ENCODE results near the gene FRMD4A.
A peak's percentile ranks its signal among the peaks of the same experiment; 100 is the strongest.

FRMD4A gene

DNA sequence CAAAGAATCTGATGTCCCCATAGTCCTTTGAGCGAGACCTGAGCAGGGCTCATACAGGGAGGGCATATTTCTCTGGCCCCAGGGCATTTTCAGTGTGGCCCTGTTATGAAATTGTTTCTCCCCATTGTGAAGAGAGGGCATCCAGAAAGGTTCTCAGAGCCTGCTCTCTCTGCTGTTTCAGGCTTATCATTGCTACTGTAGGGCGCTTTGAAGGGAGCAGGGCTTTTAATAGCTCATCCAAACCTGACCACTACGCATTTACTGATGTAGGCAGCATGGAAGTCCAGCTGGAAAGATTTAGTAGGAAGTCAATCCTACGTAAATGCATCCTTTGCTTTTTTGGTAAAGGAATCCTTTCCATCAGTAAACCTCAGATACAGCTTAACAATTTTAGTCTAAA is 675.9 kb downstream of the FRMD4A start:
- no peak for DNase-seq

DNA sequence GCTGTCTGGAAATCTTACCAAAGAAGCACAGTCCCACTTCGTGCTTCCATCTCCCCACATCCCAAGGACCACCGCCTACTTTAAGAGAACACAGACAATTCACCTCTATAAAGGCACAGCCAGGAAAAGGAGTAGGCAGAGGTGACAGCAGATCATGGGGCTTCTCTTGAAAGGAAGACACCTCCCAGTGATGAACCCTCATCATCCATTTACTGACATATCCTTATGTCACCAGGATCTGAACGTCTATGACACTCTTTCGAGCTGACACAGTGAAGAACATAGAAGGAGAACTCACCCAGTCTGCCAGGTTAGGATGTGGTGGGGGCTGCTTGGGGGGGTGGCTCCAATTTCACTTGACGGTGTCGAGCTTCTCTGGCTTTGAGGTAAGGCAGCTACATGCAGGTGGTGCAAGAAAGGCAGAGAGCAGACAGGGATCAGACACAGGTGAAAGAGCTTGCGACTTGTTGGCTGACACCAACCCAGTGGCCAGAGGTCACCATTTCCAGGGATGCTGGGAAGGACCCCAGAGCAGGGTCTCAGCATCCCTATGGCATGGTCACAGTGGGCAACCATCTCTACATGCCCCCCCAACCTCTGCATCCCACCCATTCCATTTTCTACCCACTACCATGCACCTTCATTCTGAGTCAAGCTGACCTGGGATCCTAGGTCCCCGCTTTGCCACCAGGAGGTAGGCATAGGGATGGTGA is 676.5 kb downstream of the FRMD4A start:
- DNase-seq: peak; percentile 38

DNA sequence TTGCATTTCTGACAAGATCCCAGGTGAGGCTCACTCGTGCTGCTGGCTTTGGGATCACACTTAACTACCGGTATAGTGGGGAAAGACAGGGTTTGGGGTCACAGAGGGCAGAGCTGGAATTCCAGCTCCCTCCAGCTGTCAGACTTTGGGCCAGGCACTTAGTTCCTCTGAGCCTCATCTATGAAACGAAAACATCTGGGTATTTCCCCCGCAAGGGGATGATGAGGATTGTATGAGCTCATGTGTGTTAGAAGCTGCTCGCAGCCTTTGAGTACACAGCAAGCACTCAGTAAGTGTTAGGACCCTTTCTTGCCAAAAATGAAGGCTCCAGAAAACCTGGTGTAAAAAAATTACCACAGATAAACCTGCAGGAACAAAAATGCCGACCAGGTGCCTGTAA is 677.9 kb downstream of the FRMD4A start:
- DNase-seq: peak; percentile 29

DNA sequence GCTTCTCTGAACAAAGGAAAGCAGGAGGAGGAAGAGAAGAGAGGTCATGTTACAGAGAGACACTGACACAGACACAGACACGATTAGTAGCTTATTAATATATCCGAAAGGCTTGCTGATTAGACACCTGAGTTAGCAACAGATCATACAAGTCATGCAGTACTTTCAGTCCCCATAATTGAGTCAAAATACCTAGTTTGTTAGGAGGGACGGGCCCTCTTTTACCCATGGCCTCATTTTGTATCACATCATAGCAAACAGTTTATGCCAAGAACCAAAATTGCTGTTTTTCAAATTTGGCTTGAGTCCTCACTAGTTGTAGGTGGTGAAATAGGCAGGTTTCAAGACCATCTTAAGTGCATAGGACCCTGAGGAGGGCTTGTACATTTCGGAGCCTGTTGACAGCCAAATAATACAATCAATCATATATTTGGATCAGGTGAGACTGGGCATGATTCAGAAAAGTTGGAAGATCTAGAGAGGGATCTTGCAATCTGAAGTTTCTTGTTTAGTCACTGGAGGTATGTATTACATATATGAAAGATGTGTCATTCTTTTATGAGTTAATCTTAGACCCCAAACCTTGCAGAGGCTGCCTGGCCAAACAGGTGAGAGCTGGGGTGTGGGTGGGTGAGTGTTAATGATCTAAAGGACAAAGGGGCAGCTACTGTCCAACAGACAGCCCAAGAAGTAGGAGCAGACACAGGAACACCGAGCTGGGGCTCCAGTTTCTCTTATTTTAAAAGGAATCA is 678.6 kb downstream of the FRMD4A start:
- DNase-seq: peak; percentile 2

DNA sequence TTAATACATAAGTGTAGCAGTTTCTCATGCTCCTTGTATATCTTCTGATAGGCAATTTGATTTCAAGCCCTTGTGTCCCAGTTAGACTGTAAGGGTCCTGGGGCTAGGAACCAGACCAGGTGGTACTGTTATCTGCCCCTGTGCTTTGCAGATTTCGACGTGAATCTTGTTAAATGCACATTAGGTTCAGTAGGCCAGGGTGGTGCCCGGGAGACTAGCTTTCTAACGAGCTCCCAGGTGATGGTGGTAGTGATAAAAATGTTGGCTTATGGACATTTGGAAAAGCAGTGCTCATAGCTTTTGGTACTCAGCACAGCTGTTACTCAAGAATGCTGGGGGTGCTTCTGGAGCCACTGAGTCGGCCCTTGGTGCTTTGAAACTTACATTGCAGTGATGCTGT is 679.8 kb downstream of the FRMD4A start:
- no peak for DNase-seq

DNA sequence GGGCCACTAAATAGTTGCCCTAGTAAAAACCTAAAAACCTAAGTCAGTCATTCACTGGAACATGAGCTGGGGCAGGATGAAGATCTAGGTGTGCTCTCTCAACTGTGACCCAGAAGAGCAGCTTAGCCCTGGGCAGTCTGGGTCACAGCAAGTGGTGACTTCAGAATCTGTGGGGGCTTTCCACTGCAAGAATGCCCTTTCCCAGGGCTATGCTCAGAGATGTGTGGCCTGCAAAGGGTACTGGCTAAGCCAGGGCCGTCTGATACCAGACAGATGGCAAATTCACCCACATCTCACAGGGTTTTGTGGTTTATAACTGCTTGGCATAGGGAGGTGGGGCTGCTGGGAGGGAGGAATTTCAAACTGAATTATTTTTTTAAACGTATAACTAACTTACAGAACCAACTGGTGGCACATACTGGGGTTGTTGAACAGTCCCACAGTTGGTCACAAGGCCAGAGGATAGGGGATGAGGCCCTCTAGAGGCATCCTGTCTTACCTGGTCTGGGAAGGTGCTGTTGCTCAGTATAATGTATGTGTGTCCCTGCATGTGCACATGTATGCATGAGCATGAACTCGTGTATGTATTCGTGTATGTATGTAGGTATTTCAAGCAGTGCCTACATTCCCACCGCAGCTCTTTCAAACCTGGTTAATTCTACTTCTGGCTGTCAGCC is 680.7 kb downstream of the FRMD4A start:
- no peak for DNase-seq

DNA sequence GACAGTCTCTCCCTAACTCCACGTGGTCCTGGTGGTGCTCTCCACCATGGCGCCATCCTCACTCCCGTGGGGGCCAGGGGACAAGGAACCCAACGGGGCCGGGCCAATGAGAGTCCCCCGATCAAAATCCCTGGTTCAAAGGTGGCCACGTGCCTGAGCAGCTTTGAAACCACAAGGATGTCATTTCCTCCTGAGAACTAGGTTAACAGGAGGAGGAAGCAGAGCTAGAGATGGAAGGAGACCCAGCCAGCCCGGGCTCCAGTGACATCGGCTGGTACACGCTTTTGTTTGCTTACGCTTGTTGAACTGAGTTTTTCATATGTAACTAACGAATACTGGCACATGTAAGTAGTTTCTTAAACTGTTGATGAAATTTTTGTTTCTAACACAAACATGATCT is 682.3 kb downstream of the FRMD4A start:
- no peak for DNase-seq

DNA sequence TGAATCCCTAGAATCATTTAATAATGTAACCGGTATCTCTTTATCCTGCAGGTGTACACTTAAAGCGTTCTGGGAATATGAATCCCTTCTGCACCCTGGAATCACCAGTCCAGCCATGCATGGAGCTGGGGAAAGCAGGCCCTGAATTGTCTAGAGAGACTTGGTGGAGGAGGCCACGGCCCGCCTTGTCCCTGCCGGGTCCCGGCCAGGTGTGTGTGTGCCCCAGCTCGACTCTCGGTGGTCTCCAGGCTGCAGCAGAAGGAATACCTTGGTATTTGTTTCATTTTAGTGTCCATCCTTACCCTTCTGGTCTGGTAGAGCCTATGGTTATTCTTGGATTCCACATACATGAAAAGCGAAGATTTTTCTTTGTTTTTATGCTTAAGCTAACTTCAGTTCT is 685.9 kb downstream of the FRMD4A start:
- peak; percentile 30 for DNase-seq

DNA sequence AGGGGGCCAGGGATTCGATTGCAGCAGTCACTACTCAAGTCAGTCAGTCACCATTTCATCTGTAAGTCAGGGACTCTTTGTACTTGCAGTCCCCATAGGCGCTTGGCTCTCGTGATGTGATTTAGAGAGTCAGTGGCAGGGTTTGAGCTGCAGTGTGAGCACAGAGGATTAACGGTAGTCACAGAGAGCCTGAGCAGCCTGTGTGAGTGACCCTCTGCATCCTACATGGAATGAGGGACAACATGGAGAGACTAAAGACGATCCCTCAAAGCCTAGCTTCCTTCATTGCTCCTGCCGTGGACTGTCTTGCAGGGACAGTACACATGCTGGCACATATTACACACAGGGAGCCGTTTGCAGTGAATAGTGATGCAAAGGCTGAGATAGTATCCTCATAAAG is 687.7 kb downstream of the FRMD4A start:
- peak; percentile 25 for DNase-seq

DNA sequence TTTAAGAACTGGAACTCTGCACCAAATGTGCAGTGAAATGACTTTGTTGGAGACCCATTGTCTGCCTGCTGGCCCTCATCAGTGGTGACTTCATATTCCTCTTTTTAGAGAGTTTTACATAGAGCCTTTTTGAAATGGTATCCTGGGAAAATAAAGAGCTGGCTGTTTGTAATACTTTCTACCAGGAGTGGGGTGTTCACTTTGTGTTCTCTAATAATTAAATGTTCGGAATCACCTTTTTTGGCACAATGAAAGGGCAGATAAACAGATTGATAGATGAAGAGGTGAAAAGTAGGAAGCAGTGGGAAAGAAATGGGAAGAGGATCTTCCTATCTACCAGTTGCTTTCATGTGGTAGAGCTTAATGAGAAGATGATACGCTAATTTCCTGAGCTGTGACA is 688.4 kb downstream of the FRMD4A start:
- DNase-seq: peak; percentile 1

DNA sequence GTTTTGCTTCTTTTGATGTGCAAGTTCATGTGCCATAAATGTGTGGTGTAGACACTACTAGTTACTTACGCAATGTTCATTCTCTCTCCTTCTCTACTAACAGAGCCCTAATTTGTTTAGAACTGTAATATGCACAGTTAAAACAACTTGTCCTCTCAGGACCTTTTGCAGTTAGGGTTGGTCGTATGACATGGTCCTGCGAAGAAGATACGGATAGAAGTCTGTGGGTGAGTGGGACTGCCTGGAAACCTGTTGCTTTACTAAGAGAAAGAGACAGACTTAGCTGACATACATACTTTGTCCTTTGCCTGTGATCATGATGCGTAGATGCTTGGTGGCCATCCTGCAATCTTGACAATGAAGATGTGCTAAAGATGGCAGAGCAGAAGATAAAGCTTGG is 692.8 kb downstream of the FRMD4A start:
- DNase-seq: peak; percentile 2

DNA sequence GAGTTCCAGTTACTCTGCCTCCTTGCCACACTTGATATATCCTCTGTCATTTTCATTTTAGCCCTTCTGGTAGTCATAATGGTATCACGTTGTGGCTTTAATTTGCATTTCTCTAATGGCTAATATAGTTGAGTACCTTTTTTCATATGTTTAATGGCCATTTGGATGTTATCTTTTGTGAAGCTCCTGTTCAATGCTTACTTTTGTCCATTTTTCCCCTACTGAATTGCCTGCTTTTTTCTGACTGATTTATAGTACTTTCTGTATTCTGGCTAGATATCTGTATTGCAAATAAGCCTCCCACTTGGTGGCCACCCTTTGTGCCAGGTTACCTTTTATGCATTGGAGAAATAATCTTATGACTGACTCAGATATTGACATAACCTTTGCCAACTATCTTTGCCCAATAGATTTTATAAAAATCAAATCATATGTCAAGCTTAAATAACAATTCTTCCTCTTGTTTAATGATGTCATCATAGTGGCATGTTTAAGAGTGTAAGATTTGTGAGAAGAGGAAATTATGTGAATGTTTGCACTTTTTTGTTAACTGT is 693.3 kb downstream of the FRMD4A start:
- DNase-seq: no peak

DNA sequence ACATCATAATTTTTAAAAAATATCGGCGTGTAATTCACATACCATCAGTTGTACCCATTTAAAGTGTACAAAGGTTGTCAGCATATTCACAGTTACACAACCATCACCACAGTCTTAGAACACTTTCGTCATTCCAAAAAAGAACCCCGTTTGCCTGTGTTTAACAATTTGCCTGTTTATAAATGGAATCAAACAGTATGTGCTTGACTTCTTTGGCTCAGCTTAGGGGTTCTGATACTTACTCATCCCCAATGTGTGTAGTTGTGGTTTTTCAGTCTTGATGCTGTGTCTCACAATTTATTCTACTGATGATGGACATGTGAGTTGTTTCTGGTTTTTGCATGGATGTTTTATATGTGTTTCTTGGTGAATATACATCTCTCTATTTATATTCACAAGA is 693.9 kb downstream of the FRMD4A start:
- no peak for DNase-seq

DNA sequence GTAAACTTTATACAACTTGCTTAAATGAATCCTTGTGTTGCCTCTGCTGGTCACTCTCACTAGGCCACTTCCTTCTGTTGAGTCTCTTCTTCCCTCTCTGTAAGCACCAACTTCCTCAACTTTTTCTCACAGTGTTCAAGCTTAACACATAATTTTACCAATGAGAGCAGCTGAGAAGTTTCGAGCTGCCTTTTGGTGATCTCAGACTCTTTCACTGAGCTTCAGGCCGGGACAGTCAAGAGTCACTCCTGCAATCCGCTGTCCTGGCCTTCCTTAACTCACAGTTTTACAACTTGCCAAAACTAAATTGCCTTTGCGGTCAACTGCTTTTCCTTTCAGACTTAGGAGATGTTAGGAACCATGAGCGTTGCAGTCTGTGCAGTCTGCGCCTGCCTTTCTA is 696.5 kb downstream of the FRMD4A start:
- DNase-seq: no peak

DNA sequence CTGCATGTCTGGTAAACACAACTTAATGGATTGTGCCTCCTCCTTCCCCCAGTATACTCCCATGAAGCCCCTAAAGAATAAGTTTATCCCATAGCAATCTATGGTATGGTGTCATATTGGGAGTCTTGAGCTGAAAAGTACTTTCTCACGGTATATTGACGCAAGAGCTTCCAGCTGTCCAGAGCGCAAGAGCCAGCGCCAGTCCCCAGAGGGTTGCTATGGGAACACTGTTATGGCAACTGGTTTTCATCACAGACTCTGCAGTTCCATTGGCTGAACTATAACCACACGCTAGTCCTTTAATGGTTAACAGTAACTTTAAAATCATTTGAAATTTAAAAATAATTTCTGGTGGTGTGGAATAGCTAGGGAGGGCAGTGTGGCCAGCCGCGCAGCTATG is 697.0 kb downstream of the FRMD4A start:
- DNase-seq: no peak

DNA sequence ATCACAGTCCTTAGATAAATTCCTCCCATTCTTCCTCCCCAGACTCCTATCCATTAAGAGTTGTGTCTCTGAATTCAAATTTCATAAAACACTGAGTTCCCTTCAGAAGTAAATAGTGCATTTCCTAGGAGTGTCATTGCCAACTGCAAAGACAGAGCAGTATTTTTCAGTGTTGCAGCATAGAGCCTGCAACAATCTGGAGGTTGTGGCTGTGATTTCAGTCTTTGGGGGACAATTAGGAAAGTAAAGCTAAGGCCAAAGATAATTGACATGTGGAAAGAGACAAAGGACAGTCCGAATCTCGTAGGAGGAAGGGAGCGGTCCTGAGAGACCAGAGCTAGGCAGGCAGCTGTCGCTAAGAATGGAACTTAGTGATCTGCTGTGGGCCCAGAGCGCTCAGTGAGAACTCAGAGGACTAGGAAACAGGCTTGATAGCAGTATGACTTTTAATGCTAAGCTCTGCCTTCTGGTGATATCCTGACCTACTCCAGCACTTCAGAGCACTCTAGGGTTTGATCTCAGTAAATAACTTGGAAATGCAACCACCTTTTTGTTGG is 697.8 kb downstream of the FRMD4A start:
- DNase-seq: peak; percentile 40

DNA sequence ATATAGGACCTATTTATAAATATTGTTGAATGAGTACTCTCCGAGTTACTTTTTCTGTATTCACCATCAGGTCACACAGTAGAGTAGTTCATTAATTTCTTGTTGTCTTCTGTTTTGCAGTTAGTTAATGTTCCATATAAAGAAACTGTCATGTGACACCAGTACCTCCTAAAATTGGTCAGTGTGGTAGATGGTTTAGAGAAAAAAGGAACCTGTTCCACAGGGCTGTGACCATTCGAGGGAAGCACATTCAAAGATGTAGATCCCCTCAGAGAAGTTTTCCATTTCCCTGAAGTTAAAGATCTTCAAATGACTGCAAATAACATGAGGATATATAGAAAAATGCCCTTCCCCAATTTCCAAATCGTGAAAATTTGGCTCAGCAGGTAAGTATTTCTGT is 698.3 kb downstream of the FRMD4A start:
- DNase-seq: no peak

DNA sequence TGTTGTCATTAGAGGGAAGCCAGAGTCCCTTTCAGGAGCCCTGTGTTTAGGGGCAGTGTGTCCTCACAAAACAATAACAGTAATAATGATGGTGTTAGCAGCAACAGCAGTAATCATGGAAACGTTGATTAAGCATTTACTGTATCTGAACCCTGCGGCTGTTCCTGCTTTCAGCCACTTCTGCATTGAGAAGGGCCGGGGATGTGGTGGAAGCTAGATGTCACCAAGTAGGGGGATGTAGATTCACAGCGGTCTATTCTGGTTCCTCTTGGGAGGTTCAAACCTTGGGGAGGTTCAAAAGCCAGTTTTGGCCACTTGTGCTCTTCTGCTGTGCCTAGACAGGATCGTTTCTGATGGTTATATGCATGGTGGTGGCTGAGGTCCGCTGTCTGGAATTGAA is 699.1 kb downstream of the FRMD4A start:
- no peak for DNase-seq

DNA sequence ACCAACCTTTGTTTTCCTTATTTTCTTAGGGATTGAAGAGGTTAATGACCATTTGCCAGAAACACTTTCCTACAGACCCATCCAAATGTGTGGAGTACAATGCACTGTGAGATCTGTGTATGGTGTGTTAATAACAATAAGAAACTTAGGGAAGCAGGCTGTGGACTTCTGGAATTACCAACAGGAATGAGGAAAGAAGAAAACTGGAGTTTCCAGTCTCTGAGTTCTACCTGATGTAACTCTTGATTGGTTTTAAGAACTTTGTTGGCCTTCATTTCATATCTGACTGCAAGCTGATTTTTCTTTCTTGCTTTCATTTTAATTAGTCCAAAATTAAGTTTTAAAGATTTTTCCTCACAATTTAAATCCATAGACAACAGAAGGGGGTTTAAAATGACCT is 700.5 kb downstream of the FRMD4A start:
- DNase-seq: no peak

DNA sequence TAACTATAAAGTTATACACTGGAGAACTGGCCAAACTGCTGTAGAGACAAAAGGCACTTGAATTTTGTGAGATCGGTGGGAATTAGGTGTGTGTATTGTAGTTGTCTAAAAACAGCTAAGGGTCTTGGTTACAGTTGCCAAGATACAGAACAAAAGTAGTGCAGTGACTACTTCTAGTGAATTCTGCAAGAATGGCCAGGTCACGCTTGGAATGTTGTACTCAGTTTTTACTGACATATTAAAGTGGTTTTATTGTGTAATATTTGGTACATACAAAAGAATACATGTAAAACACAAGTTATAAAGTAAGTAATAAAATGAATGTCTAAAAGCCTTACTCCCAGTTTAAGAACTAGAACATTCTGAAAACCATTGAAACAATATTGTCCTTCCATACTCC is 701.6 kb downstream of the FRMD4A start:
- no peak for DNase-seq

DNA sequence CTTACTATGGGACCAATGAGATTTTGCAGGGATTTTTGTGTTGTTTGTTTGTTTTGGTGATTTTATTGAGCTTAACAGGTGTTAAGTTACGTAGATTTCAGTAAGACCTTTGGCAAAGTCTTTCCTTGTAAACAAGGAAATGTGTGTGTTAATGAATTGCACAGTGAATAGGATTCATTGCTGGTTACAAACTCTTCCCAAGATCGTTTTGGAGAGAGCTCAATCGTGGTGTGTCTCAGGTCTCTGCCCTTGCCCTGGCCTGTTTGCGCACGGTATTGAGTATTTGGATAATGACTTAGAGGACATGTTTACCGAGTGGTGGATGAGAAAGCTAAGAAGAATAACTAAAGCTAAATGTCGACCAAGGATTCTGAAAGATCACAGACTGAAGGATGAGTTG is 702.1 kb downstream of the FRMD4A start:
- peak; percentile 25 for DNase-seq

DNA sequence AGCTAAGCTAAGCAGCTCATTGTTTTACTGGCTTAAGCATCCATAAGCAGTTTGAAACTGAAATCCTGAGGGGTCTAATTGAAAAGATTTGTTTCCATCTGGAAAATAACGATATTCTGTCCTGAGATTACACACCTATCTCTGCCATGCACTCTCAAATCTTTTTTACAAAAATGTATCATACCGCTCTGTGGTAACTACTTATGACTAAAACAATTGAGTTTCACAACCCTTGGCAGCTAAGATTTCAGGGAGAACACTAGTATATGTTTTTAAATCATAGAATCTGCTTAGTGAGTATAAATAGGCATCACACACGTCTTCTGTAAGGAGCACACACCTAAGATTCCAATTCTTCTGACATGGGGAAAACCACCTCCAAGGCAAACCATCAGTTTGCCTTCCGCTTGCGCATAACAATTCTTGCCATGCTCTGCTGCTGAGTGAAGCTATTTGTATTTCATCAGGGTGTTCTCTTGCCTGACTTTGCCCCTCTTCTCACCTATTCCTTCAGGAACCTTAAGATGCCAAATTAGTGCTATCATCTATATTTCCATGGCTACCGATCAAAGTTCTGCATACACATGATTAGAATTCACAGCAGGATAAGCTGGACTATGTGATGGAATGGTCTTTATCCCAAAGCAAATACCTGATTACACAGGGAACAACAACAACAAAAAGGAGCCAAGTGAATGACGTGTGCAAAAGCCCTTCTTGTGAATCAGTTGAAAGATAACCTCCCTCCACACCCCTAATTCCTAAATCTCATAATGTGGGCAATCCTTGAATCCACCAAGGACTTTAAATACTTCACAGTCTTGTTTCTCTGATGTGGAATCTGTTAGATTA is 703.0 kb downstream of the FRMD4A start:
- no peak for DNase-seq

DNA sequence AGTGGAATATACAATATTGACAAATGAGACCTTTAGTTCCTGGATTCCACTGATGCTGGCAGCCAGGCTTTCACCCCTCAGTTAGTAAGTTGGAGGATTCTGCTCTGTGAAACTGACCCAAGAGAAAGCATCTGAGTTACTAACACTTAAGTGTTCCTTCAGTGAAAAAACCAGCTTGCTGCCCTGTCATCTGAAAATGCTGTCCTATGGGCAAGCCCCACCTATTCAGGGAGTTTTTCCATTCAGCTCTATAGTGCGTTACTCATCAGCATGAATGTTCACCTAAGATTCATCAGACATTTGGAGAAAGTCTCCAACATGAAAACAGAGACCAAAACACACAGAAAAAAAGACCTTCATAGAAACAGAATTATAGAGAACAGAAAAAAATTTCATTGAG is 706.1 kb downstream of the FRMD4A start:
- no peak for DNase-seq
